ENCODE results near the gene ZCCHC8. TPM values are rescaled to one million over a fixed set of nuclear protein-coding genes. Genes with fewer than 3 reads are reported as not detected.
"Not testable (repeated sequence)": the region's sequence is repeated elsewhere in the genome, so short reads cannot be mapped to it uniquely, and the experiment has no call there.

The ZCCHC8 gene
- total RNA-seq, 1 donor from 2014 or later: 21.8 TPM

- TF ChIP-seq CTCF (IDR thresholded peaks at IDR 0.05): no peak
- Mint-ChIP-seq H3K9me3 (ENCODE audit: low read depth) (no peaks in the 10 kb centered on the region), H3K27me3 (ENCODE audit: low read depth) (no peaks in the 10 kb centered on the region), H3K27ac (ENCODE audit: unreplicated experiment) (no peak overlapping the region), H3K4me3 (ENCODE audit: unreplicated experiment) (no peak overlapping the region), H3K4me1 (ENCODE audit: low read depth) (peaks cover 4% of the 10 kb centered on the region), H3K36me3 (ENCODE audit: low read depth) (no peaks in the 10 kb centered on the region)
- no peak for DNase-seq (ENCODE audit: low spot score)
Measured at GRCh38 chr12:122454739-122455138, 46.0 kb downstream of the ZCCHC8 start.

- no peaks in the 10 kb centered on the region for H3K9me3 Mint-ChIP-seq (ENCODE audit: low read depth)
- no peak overlapping the region for H3K27ac Mint-ChIP-seq (ENCODE audit: unreplicated experiment)
- H3K36me3 Mint-ChIP-seq (ENCODE audit: low read depth): no peaks in the 10 kb centered on the region
- TF ChIP-seq CTCF (IDR thresholded peaks at IDR 0.05): no peak
- no peaks in the 10 kb centered on the region for H3K27me3 Mint-ChIP-seq (ENCODE audit: low read depth)
- peaks cover 4% of the 10 kb centered on the region for H3K4me1 Mint-ChIP-seq (ENCODE audit: low read depth)
- no peak overlapping the region for H3K4me3 Mint-ChIP-seq (ENCODE audit: unreplicated experiment)
- DNase-seq (ENCODE audit: low spot score): no peak
Measured at GRCh38 chr12:122454250-122454721, 46.4 kb downstream of the ZCCHC8 start.

GRCh38 chr12:122452701-122453285, 47.9 kb downstream of the ZCCHC8 start:
- TF ChIP-seq CTCF (IDR thresholded peaks at IDR 0.05): no peak

GRCh38 chr12:122449317-122449716, 51.4 kb downstream of the ZCCHC8 start:
- Mint-ChIP-seq H3K36me3 (ENCODE audit: low read depth) (no peaks in the 10 kb centered on the region), H3K27ac (ENCODE audit: unreplicated experiment) (no peak overlapping the region), H3K27me3 (ENCODE audit: low read depth) (no peaks in the 10 kb centered on the region), H3K9me3 (ENCODE audit: low read depth) (peaks cover 2% of the 10 kb centered on the region), H3K4me3 (ENCODE audit: unreplicated experiment) (no peak overlapping the region), H3K4me1 (ENCODE audit: low read depth) (peaks cover 10% of the 10 kb centered on the region)
- no peak for TF ChIP-seq CTCF (IDR thresholded peaks at IDR 0.05)
- no peak for DNase-seq (ENCODE audit: low spot score)

More at GRCh38 chr12:122452701-122453285, 47.9 kb downstream of the ZCCHC8 start:
- DNase-seq (ENCODE audit: low spot score): no peak
- H3K27ac Mint-ChIP-seq (ENCODE audit: unreplicated experiment): no peak overlapping the region
- H3K4me3 Mint-ChIP-seq (ENCODE audit: unreplicated experiment): no peak overlapping the region
- no peaks in the 10 kb centered on the region for H3K9me3 Mint-ChIP-seq (ENCODE audit: low read depth)
- no peaks in the 10 kb centered on the region for H3K36me3 Mint-ChIP-seq (ENCODE audit: low read depth)
- H3K27me3 Mint-ChIP-seq (ENCODE audit: low read depth): no peaks in the 10 kb centered on the region
- peaks cover 4% of the 10 kb centered on the region for H3K4me1 Mint-ChIP-seq (ENCODE audit: low read depth)

- not testable (repeated sequence) for H3K9me3 Mint-ChIP-seq (ENCODE audit: low read depth); H3K27ac Mint-ChIP-seq (ENCODE audit: unreplicated experiment); H3K36me3 Mint-ChIP-seq (ENCODE audit: low read depth); H3K4me1 Mint-ChIP-seq (ENCODE audit: low read depth); H3K4me3 Mint-ChIP-seq (ENCODE audit: unreplicated experiment); H3K27me3 Mint-ChIP-seq (ENCODE audit: low read depth); DNase-seq (ENCODE audit: low spot score)
Measured at GRCh38 chr12:122447825-122448224, 52.9 kb downstream of the ZCCHC8 start.

GRCh38 chr12:122446390-122446789, 54.3 kb downstream of the ZCCHC8 start:
- H3K36me3 Mint-ChIP-seq (ENCODE audit: low read depth); DNase-seq (ENCODE audit: low spot score); H3K4me3 Mint-ChIP-seq (ENCODE audit: unreplicated experiment); H3K4me1 Mint-ChIP-seq (ENCODE audit: low read depth); H3K27me3 Mint-ChIP-seq (ENCODE audit: low read depth); H3K27ac Mint-ChIP-seq (ENCODE audit: unreplicated experiment); H3K9me3 Mint-ChIP-seq (ENCODE audit: low read depth): not testable (repeated sequence)

GRCh38 chr12:122444071-122444470, 56.7 kb downstream of the ZCCHC8 start:
- H3K9me3 Mint-ChIP-seq (ENCODE audit: low read depth); H3K4me1 Mint-ChIP-seq (ENCODE audit: low read depth): not testable (repeated sequence)

GRCh38 chr12:122438822-122439221, 61.9 kb downstream of the ZCCHC8 start:
- not testable (repeated sequence) for H3K4me1 Mint-ChIP-seq (ENCODE audit: low read depth); H3K9me3 Mint-ChIP-seq (ENCODE audit: low read depth); H3K27me3 Mint-ChIP-seq (ENCODE audit: low read depth); H3K27ac Mint-ChIP-seq (ENCODE audit: unreplicated experiment); H3K36me3 Mint-ChIP-seq (ENCODE audit: low read depth); DNase-seq (ENCODE audit: low spot score); H3K4me3 Mint-ChIP-seq (ENCODE audit: unreplicated experiment)

More at GRCh38 chr12:122444071-122444470, 56.7 kb downstream of the ZCCHC8 start:
- not testable (repeated sequence) for H3K36me3 Mint-ChIP-seq (ENCODE audit: low read depth); H3K4me3 Mint-ChIP-seq (ENCODE audit: unreplicated experiment); H3K27me3 Mint-ChIP-seq (ENCODE audit: low read depth); H3K27ac Mint-ChIP-seq (ENCODE audit: unreplicated experiment); DNase-seq (ENCODE audit: low spot score)

Data from chondrocyte (in vitro differentiated cells).